A549 treated with Hydrocortisone at 1 μM for 4 hours (cell line): ENCODE results near the gene PRDM15. TPM values are rescaled to one million over a fixed set of nuclear protein-coding genes. Genes with fewer than 3 reads are reported as not detected.

Experiments
- total RNA-seq: library from RNA; stranded (reverse); fragments of 200-300 nt; extraction: Qiagen RNA extraction; gene quantifications from 5 replicates; pipeline ENCODE4 v1.2.3, GENCODE V29; 2022

Gene PRDM15
- 2.4 to 3.2 TPM (median 3.0 TPM) in 5 replicates for total RNA-seq

GRCh38 chr21:41879190-41879998 lies at the start of gene PRDM15:
Gene PRDM15 (minus strand): TSS chr21:41879344. CDS start chr21:41860363, 18,981 bp downstream.

DNA sequence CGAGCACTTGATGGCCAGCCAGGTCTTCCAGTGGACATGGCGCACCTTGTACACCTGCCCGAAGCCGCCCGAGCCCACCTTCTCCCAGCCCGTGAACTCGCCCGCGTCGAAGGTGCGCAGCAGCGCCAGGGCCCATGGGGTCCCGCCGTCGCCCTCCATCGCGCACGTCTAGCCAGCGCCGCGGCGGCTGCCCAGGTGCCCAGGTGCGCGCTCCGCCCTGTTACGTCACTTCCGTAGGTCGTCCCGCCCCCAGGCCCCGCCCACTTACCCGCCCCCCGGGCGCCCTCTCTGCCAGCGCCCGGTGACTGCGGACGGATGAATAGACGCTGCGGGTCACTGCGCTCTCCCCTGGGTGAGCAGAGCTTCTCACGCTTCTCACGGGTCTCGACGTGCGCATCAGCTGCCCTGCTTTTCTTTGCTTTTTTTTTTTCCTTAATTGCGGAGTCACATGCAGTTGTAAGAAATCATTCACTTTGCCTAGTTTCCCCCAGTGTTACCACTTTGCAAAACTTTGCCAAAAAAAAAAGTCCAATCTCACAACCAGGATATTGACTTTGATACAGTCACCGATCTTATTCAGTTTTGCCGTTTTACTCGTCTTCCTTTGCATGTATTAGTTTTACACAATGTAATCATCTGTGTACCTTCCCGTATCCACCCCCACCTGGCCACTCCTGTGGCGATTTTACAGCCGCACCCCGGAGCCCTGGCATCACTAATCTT lies 112.1 kb downstream of the PRDM15 start, which contains the start of gene RIPK4:
RIPK4 (minus strand) TSS at position 170 of the 723 bp plus-strand sequence; CDS start at position 159, 11 bp downstream.

Other genes starting within 250 kb of the PRDM15 start
- 15.3 to 21.2 TPM (median 20.5 TPM) in 5 replicates for gene RIPK4, start 112.3 kb downstream of the PRDM15 start, total RNA-seq
- 5.7 to 7.9 TPM (median 6.5 TPM) in 5 replicates for gene C2CD2, start 74.7 kb upstream of the PRDM15 start, total RNA-seq
- gene ZBTB21, start 131.0 kb upstream of the PRDM15 start, total RNA-seq, result 4.3 to 6.5 TPM (median 5.4 TPM) in 5 replicates
- not detected in 5 replicates for gene UMODL1, start 192.0 kb upstream of the PRDM15 start, total RNA-seq